ENCODE measurements around the gene CDK17.
"Not testable (repeated sequence)": the region's sequence is repeated elsewhere in the genome, so short reads cannot be mapped to it uniquely, and the experiment has no call there.

DNA sequence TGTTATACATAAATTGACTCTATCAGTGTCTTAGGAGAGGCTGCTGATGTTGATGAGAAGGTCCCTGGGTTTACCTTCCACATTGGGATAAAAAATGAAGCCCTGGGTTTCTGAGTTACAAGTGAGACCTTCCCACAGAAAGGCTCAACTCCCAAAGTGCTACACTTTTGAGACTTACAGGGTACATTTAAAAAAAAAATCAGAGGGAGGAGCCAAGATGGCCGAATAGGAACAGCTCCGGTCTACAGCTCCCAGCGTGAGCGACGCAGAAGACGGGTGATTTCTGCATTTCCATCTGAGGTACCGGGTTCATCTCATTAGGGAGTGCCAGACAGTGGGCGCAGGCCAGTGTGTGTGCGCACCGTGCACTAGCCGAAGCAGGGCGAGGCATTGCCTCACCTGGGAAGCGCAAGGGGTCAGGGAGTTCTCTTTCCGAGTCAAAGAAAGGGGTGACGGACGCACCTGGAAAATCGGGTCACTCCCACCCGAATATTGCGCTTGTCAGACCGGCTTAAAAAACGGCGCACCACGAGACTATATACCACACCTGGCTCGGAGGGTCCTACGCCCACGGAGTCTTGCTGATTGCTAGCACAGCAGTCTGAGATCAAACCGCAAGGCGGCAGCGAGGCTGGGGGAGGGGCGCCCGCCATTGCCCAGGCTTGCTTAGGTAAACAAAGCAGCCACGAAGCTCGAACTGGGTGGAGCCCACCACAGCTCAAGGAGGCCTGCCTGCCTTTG, 84.3 kb downstream of the CDK17 start:
- TF ChIP-seq, protein P1, sequence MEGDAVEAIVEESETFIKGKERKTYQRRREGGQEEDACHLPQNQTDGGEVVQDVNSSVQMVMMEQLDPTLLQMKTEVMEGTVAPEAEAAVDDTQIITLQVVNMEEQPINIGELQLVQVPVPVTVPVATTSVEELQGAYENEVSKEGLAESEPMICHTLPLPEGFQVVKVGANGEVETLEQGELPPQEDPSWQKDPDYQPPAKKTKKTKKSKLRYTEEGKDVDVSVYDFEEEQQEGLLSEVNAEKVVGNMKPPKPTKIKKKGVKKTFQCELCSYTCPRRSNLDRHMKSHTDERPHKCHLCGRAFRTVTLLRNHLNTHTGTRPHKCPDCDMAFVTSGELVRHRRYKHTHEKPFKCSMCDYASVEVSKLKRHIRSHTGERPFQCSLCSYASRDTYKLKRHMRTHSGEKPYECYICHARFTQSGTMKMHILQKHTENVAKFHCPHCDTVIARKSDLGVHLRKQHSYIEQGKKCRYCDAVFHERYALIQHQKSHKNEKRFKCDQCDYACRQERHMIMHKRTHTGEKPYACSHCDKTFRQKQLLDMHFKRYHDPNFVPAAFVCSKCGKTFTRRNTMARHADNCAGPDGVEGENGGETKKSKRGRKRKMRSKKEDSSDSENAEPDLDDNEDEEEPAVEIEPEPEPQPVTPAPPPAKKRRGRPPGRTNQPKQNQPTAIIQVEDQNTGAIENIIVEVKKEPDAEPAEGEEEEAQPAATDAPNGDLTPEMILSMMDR (IDR thresholded peaks at IDR 0.05), result not testable (repeated sequence)
- TF ChIP-seq EZH2 (IDR thresholded peaks at IDR 0.05; ENCODE audit: borderline replicate concordance, insufficient read depth, low read depth, low read length, poor library complexity, severe bottlenecking), result not testable (repeated sequence)

All from B cell (primary cell).